ENCODE data around the gene PEMT. TPM values are rescaled to one million over a fixed set of nuclear protein-coding genes. Genes with fewer than 3 reads are reported as not detected.

The PEMT gene
- total RNA-seq, 2 donors from 2014 or later: 38.3 to 52.7 TPM

DNA sequence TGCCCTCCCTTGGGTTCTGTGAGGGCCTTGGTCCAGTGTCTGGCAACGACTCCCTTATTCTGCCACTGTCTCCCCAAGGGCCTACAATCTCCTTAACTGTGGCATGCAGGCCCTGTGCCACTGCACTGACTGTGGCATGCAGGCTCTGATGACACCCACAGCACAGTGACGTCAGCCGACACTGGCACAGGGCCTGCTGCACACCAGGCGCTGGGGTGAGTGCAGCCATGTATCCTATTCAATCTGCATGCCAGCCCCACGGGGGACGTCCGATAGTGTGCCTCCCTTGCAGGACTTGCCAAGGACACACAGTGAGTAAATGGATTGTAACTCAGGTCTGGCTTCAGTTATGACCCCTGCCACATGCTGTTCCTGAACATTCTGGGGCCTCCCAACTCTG is 55.6 kb downstream of the PEMT start:
- 92 to 100% methylated on average over 1 to 7 of the region's 7 CpGs for WGBS, 2 experiments (ENCODE audit: insufficient coverage in 1 of 2, insufficient read length in 1 of 2)
- no peak overlapping the region for H3K4me3 ChIP-seq (ENCODE audit: low read length)

DNA sequence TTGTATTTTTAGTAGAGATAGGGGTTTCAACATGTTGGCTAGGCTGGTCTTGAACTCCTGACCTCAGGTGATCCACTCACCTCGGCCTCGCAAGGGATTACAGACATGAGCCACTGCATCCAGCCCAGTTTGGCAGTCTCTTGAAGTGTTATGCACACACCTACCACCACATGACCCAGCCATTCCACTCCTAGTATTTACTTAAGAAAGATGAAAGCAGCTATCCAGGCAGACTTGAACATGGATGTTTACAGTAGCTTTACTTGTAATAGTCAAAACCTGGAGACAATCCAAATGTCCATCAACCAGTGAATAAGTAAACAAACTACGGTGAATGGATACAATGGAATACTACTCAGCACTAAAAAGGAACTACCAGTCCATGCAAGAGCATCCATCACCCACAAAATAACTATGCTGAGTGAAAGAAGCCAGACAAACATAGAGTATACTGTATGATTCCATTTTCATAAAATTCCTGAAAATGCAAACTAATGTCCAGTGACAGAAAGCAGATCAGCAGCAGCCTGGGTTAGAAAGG is 57.5 kb downstream of the PEMT start:
- H3K27me3 ChIP-seq (ENCODE audit: control insufficient read depth, insufficient read depth, low read length, poor library complexity, severe bottlenecking): no peaks in the 10 kb centered on the region
- no peak overlapping the region for H3K27ac Mint-ChIP-seq
- DNase-seq: no peak
- peaks cover 3% of the 10 kb centered on the region for H3K4me1 Mint-ChIP-seq
- TF ChIP-seq, protein P1, sequence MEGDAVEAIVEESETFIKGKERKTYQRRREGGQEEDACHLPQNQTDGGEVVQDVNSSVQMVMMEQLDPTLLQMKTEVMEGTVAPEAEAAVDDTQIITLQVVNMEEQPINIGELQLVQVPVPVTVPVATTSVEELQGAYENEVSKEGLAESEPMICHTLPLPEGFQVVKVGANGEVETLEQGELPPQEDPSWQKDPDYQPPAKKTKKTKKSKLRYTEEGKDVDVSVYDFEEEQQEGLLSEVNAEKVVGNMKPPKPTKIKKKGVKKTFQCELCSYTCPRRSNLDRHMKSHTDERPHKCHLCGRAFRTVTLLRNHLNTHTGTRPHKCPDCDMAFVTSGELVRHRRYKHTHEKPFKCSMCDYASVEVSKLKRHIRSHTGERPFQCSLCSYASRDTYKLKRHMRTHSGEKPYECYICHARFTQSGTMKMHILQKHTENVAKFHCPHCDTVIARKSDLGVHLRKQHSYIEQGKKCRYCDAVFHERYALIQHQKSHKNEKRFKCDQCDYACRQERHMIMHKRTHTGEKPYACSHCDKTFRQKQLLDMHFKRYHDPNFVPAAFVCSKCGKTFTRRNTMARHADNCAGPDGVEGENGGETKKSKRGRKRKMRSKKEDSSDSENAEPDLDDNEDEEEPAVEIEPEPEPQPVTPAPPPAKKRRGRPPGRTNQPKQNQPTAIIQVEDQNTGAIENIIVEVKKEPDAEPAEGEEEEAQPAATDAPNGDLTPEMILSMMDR (conservative IDR thresholded peaks at IDR 0.05): no peak
- no peaks in the 10 kb centered on the region for H3K36me3 ChIP-seq (ENCODE audit: control insufficient read depth, insufficient read depth, low read length)
- no peaks in the 10 kb centered on the region for H3K9me3 ChIP-seq (ENCODE audit: control insufficient read depth, low read length)
- no peaks in the 10 kb centered on the region for H3K9me3 Mint-ChIP-seq
- H3K4me3 ChIP-seq (ENCODE audit: low read length): no peak overlapping the region
- H3K4me3 Mint-ChIP-seq: no peak overlapping the region
- H3K9ac ChIP-seq (ENCODE audit: extremely low read depth, low read length, poor library complexity, severe bottlenecking): no peak overlapping the region
- H3K27me3 Mint-ChIP-seq (ENCODE audit: insufficient read depth): no peaks in the 10 kb centered on the region
- WGBS, 2 experiments (ENCODE audit: insufficient coverage in 1 of 2, insufficient read length in 1 of 2): 97 to 100% methylated on average over 3 of the region's 3 CpGs
- H3K4me1 ChIP-seq (ENCODE audit: control insufficient read depth, insufficient read depth, low read length): peaks cover 3% of the 10 kb centered on the region
- H3K27ac ChIP-seq (ENCODE audit: low read depth, low read length): no peak overlapping the region
- no peaks in the 10 kb centered on the region for H3K36me3 Mint-ChIP-seq (ENCODE audit: low read depth)

More for the DNA sequence above, 55.6 kb downstream of the PEMT start:
- Histone ChIP-seq H3K27me3 (ENCODE audit: control insufficient read depth, insufficient read depth, low read length, poor library complexity, severe bottlenecking) (no peaks in the 10 kb centered on the region), H3K27ac (ENCODE audit: low read depth, low read length) (no peak overlapping the region), H3K9ac (ENCODE audit: extremely low read depth, low read length, poor library complexity, severe bottlenecking) (no peak overlapping the region), H3K36me3 (ENCODE audit: control insufficient read depth, insufficient read depth, low read length) (no peaks in the 10 kb centered on the region), H3K9me3 (ENCODE audit: control insufficient read depth, low read length) (no peaks in the 10 kb centered on the region), H3K4me1 (ENCODE audit: control insufficient read depth, insufficient read depth, low read length) (peaks cover 3% of the 10 kb centered on the region)
- Mint-ChIP-seq H3K4me1 (peaks cover 3% of the 10 kb centered on the region), H3K36me3 (ENCODE audit: low read depth) (no peaks in the 10 kb centered on the region), H3K27ac (no peak overlapping the region), H3K4me3 (no peak overlapping the region), H3K9me3 (no peaks in the 10 kb centered on the region), H3K27me3 (ENCODE audit: insufficient read depth) (no peaks in the 10 kb centered on the region)
- DNase-seq: no peak
- TF ChIP-seq, protein P1 (conservative IDR thresholded peaks at IDR 0.05): no peak

DNA sequence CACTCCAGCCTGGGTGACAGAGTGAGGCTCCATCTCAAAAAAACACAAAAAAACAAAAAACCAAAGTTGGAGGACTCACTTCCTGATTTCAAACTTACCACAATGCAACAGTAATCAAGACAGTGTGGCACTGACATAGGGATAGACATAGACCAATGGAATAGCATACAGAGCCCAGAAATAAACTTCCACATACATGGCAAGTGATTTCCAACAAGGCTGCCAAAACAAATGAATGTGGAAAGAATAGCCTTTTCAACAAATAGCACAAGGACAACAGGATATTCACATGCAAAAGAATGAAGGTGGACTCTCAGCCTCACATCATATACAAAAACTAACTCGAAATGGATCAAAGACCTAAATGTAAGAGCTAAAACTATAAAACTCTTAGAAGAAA is 58.5 kb downstream of the PEMT start:
- DNase-seq: no peak
- H3K4me3 ChIP-seq (ENCODE audit: low read length): no peak overlapping the region
- no peaks in the 10 kb centered on the region for H3K9me3 ChIP-seq (ENCODE audit: control insufficient read depth, low read length)
- H3K4me1 Mint-ChIP-seq: no peaks in the 10 kb centered on the region
- TF ChIP-seq, protein P1 (conservative IDR thresholded peaks at IDR 0.05): no peak
- no peaks in the 10 kb centered on the region for H3K27me3 Mint-ChIP-seq (ENCODE audit: insufficient read depth)
- no peak overlapping the region for H3K27ac ChIP-seq (ENCODE audit: low read depth, low read length)
- whole genome bisulfite sequencing, 2 experiments (ENCODE audit: insufficient coverage in 1 of 2, insufficient read length in 1 of 2): 90% methylated on average over 1 of the region's 1 CpG; no CpG with 5 or more reads in 1 of the 2 experiments
- H3K27ac Mint-ChIP-seq: no peak overlapping the region
- H3K4me3 Mint-ChIP-seq: no peak overlapping the region
- H3K36me3 Mint-ChIP-seq (ENCODE audit: low read depth): no peaks in the 10 kb centered on the region
- H3K9ac ChIP-seq (ENCODE audit: extremely low read depth, low read length, poor library complexity, severe bottlenecking): no peak overlapping the region
- H3K9me3 Mint-ChIP-seq: no peaks in the 10 kb centered on the region
- no peaks in the 10 kb centered on the region for H3K4me1 ChIP-seq (ENCODE audit: control insufficient read depth, insufficient read depth, low read length)
- H3K27me3 ChIP-seq (ENCODE audit: control insufficient read depth, insufficient read depth, low read length, poor library complexity, severe bottlenecking): no peaks in the 10 kb centered on the region
- H3K36me3 ChIP-seq (ENCODE audit: control insufficient read depth, insufficient read depth, low read length): no peaks in the 10 kb centered on the region
